H9 (cell line): ENCODE results near the gene MORN1. TPM values are rescaled to one million over a fixed set of nuclear protein-coding genes. Genes with fewer than 3 reads are reported as not detected.
A peak's percentile ranks its signal among the peaks of the same experiment; 100 is the strongest.

Experiments
- DNase-seq: peaks from one replicate; pipeline ENCODE4 v3.0.0-alpha.2; 2017
- H2AFZ ChIP-seq: one replicate; pipeline ENCODE4 v1.6.1; 2013; ENCODE audit warnings: mild to moderate bottlenecking, low read length, control low read depth, moderate library complexity
- H2AK5ac ChIP-seq: 2 replicates; pipeline ENCODE4 v1.6.1; 2013; ENCODE audit warnings: low read length, control low read depth, mixed read lengths; ENCODE audit not compliant: insufficient read length
- H2BK120ac ChIP-seq: one replicate; pipeline ENCODE4 v1.6.1; 2013; ENCODE audit warnings: low read depth, mild to moderate bottlenecking, low read length, control low read depth, inconsistent platforms; ENCODE audit not compliant: poor library complexity, severe bottlenecking
- H2BK12ac ChIP-seq: 2 replicates; pipeline ENCODE4 v1.6.1; 2013; ENCODE audit warnings: low read length, control low read depth, mixed read lengths, low read depth; ENCODE audit not compliant: insufficient read length
- H2BK15ac ChIP-seq: 2 replicates; pipeline ENCODE4 v1.6.1; 2013; ENCODE audit warnings: low read depth, low read length, control low read depth
- H2BK20ac ChIP-seq: one replicate; pipeline ENCODE4 v1.6.1; 2013; ENCODE audit warnings: low read depth, mild to moderate bottlenecking, low read length, control low read depth, inconsistent platforms; ENCODE audit not compliant: poor library complexity, severe bottlenecking
- H2BK5ac ChIP-seq: 2 replicates; pipeline ENCODE4 v1.6.1; 2013; ENCODE audit warnings: low read length, control low read depth, mixed read lengths; ENCODE audit not compliant: insufficient read length
- H3K14ac ChIP-seq: 2 replicates; pipeline ENCODE4 v1.6.1; 2013; ENCODE audit warnings: low read length, control low read depth; ENCODE audit not compliant: insufficient read depth
- H3K18ac ChIP-seq: 2 replicates; pipeline ENCODE4 v1.6.1; 2013; ENCODE audit warnings: low read depth, mild to moderate bottlenecking, mixed read lengths, low read length, control low read depth; ENCODE audit not compliant: insufficient read length
- H3K23ac ChIP-seq: 2 replicates; pipeline ENCODE4 v1.6.1; 2013; ENCODE audit warnings: low read length, control low read depth, mixed read lengths, low read depth; ENCODE audit not compliant: insufficient read length
- H3K23me2 ChIP-seq: 2 replicates; pipeline ENCODE4 v1.6.1; 2013; ENCODE audit warnings: low read depth, mild to moderate bottlenecking, mixed read lengths, low read length, control low read depth; ENCODE audit not compliant: insufficient read length, poor library complexity, severe bottlenecking
- H3K27ac ChIP-seq: 2 replicates; pipeline ENCODE4 v1.5.1; 2013; ENCODE audit warnings: low read length, control low read depth, mixed read lengths, low read depth; ENCODE audit not compliant: insufficient read length
- H3K27me3 ChIP-seq: 2 replicates; pipeline ENCODE4 v1.6.1; 2013; ENCODE audit warnings: low read length, control low read depth, inconsistent platforms; ENCODE audit not compliant: insufficient read depth
- H3K4ac ChIP-seq: 2 replicates; pipeline ENCODE4 v1.6.1; 2013; ENCODE audit warnings: low read depth, mild to moderate bottlenecking, control low read depth, inconsistent platforms, low read length, moderate library complexity
- H3K4me1 ChIP-seq: 2 replicates; pipeline ENCODE4 v1.6.1; 2013; ENCODE audit warnings: low read length, control low read depth, inconsistent platforms; ENCODE audit not compliant: insufficient read depth
- H3K4me2 ChIP-seq: 2 replicates; pipeline ENCODE4 v1.6.1; 2013; ENCODE audit warnings: low read length, control low read depth, mixed read lengths; ENCODE audit not compliant: insufficient read length, insufficient read depth
- H3K56ac ChIP-seq: 2 replicates; pipeline ENCODE4 v1.6.1; 2013; ENCODE audit warnings: low read depth, mild to moderate bottlenecking, mixed read lengths, low read length, control low read depth; ENCODE audit not compliant: insufficient read length
- H3K79me1 ChIP-seq: 2 replicates; pipeline ENCODE4 v1.6.1; 2013; ENCODE audit warnings: low read depth, mild to moderate bottlenecking, moderate library complexity, low read length, control low read depth, inconsistent platforms; ENCODE audit not compliant: insufficient read depth, poor library complexity, severe bottlenecking
- H3K79me2 ChIP-seq: 2 replicates; pipeline ENCODE4 v1.6.1; 2013; ENCODE audit warnings: low read length, control low read depth, inconsistent platforms; ENCODE audit not compliant: insufficient read depth
- H3K9ac ChIP-seq: 2 replicates; pipeline ENCODE4 v1.6.1; 2013; ENCODE audit warnings: low read length, control low read depth, mixed read lengths; ENCODE audit not compliant: insufficient read length; ENCODE audit errors: extremely low read depth
- H3K9me3 ChIP-seq: one replicate; pipeline ENCODE4 v1.6.1; 2013; ENCODE audit warnings: low read depth, low read length, inconsistent platforms; ENCODE audit not compliant: control insufficient read depth
- H3T11ph ChIP-seq: one replicate; pipeline ENCODE4 v1.6.1; 2013; ENCODE audit warnings: mild to moderate bottlenecking, low read length, control low read depth, inconsistent platforms
- H4K20me1 ChIP-seq: one replicate; pipeline ENCODE4 v1.6.1; 2013; ENCODE audit not compliant: control insufficient read depth, insufficient read length, insufficient read depth
- H4K5ac ChIP-seq: 2 replicates; pipeline ENCODE4 v1.6.1; 2013; ENCODE audit warnings: low read depth, mild to moderate bottlenecking, mixed read lengths, low read length, control low read depth; ENCODE audit not compliant: insufficient read length
- H4K8ac ChIP-seq: replicated peaks from 2 replicates; pipeline ENCODE4 v1.6.1; 2013; ENCODE audit warnings: low read length, control low read depth, mixed read lengths, low read depth; ENCODE audit not compliant: insufficient read length
- H4K91ac ChIP-seq: 2 replicates; pipeline ENCODE4 v1.6.1; 2013; ENCODE audit warnings: low read depth, mild to moderate bottlenecking, moderate library complexity, mixed read lengths, low read length, control low read depth; ENCODE audit not compliant: insufficient read length
- H3K27ac Mint-ChIP-seq, 3 experiments: 2 replicates in 2 of 3; 3 replicates in 1 of 3; pipeline ENCODE4 v1.8.0; 2020 to 2021; ENCODE audit warnings: mixed read lengths in 3 of 3, mild to moderate bottlenecking in 1 of 3, moderate library complexity in 1 of 3
- H3K27me3 Mint-ChIP-seq: 2 replicates; pipeline ENCODE4 v1.8.0; 2021; ENCODE audit warnings: low read depth, mild to moderate bottlenecking, moderate library complexity, mixed read lengths
- H3K36me3 Mint-ChIP-seq, 3 experiments: 2 replicates in 2 of 3; 3 replicates in 1 of 3; pipeline ENCODE4 v1.8.0; 2020 to 2021; ENCODE audit warnings: low read depth in 3 of 3, mixed read lengths in 3 of 3; ENCODE audit not compliant: insufficient read depth in 1 of 3
- H3K4me1 Mint-ChIP-seq, 2 experiments: 2 replicates each; pipeline ENCODE4 v1.8.0; 2020; ENCODE audit warnings: mixed read lengths in 2 of 2
- H3K4me3 Mint-ChIP-seq, 2 experiments: 2 replicates in 1 of 2; 3 replicates in 1 of 2; pipeline ENCODE4 v1.8.0; 2020 to 2021; ENCODE audit warnings: mild to moderate bottlenecking in 2 of 2, mixed read lengths in 2 of 2, moderate library complexity in 1 of 2
- H3K9me3 Mint-ChIP-seq, 2 experiments: 2 replicates in 1 of 2; 3 replicates in 1 of 2; pipeline ENCODE4 v1.8.0; 2020; ENCODE audit warnings: mild to moderate bottlenecking in 2 of 2, mixed read lengths in 2 of 2, moderate library complexity in 1 of 2
- CTCF ChIP-seq: fragments of 200-600 bp; sonication (generic); conservative IDR thresholded peaks from 3 replicates; pipeline ENCODE4 v1.8.0; 2021; ENCODE audit warnings: antibody characterized with exemption, mild to moderate bottlenecking
- WGBS: extraction: QIAGEN DNeasy Blood & Tissue Kit; methylation state at CpG from one replicate; pipeline ENCODE4 v1.1.7; 2013; ENCODE audit warnings: missing lambda C conversion rate, low lambda C conversion rate, mixed read lengths; ENCODE audit not compliant: insufficient read length; ENCODE audit errors: extremely low coverage; 5-methylcytosine and 5-hydroxymethylcytosine counted together
- total RNA-seq: library from RNA; stranded (reverse); gene quantifications from 2 replicates; pipeline ENCODE4 v1.2.1, GENCODE V29; 2021

The MORN1 gene
- total RNA-seq, 1 experiment from 2014 or later, result 12.7 TPM

- H2BK5ac ChIP-seq, result no peak overlapping the region
- peak overlapping the region; percentile 21 for H4K8ac ChIP-seq
- H3K14ac ChIP-seq, result no peak overlapping the region
- no peak for DNase-seq
- H4K20me1 ChIP-seq, result peaks cover 3% of the 10 kb centered on the region
- no peak overlapping the region for H2AK5ac ChIP-seq
- H3K9ac ChIP-seq, result no peak overlapping the region
- H3K9me3 ChIP-seq, result no peaks in the 10 kb centered on the region
- no peak overlapping the region for H2BK15ac ChIP-seq
- H3K56ac ChIP-seq, result no peak overlapping the region
- no peak overlapping the region for H4K91ac ChIP-seq
- H3K27me3 Mint-ChIP-seq, result no peaks in the 10 kb centered on the region
- no peak overlapping the region for H2AFZ ChIP-seq
- no peak overlapping the region for H4K5ac ChIP-seq
- no peak overlapping the region for H3K18ac ChIP-seq
- no CpG with 5 or more reads among the region's 12 CpGs for WGBS
- peaks cover 3 to 4% of the 10 kb centered on the region in 2 experiments for H3K9me3 Mint-ChIP-seq
- no peaks in the 10 kb centered on the region for H3K27me3 ChIP-seq
- H3K27ac ChIP-seq, result no peak overlapping the region
- peaks cover 57 to 66% of the 10 kb centered on the region in 2 experiments for H3K4me1 Mint-ChIP-seq
- no peak overlapping the region for H3K23ac ChIP-seq
- H3K23me2 ChIP-seq, result no peaks in the 10 kb centered on the region
- H3K4me1 ChIP-seq, result peaks cover 2% of the 10 kb centered on the region; the same call in 1 of the 2 replicates
- no peak overlapping the region for H2BK20ac ChIP-seq
- no peak overlapping the region for H3T11ph ChIP-seq
- H2BK12ac ChIP-seq, result no peak overlapping the region
- H3K27ac Mint-ChIP-seq, result peak overlapping the region; percentile 85 to 94 (median 93); a peak in 5 of 7 replicates
- no peak overlapping the region for H3K4ac ChIP-seq
- H3K36me3 Mint-ChIP-seq, result peaks cover 16 to 24% (median 17%) of the 10 kb centered on the region in 3 experiments; a peak in 6 of 7 replicates
- no peaks in the 10 kb centered on the region for H3K79me1 ChIP-seq
- no peak overlapping the region for H2BK120ac ChIP-seq
- peaks cover 37% of the 10 kb centered on the region; the same call in 1 of the 2 replicates for H3K79me2 ChIP-seq
- no peak overlapping the region for H3K4me2 ChIP-seq
- no peak for TF ChIP-seq CTCF
- no peak overlapping the region; a peak in 2 of 5 replicates for H3K4me3 Mint-ChIP-seq
These were observed 114.4 kb downstream of the MORN1 start for GRCh38 chr1:2276803-2277580.
